GM08714 (cell line): Measurements from ENCODE around the gene PPP5C.
A peak's percentile ranks its signal among the peaks of the same experiment; 100 is the strongest.
"Not testable (repeated sequence)": the region's sequence is repeated elsewhere in the genome, so short reads cannot be mapped to it uniquely, and the experiment has no call there.

ENCODE experiments used
- H3K4me3 ChIP-seq: fragments of 200-500 bp; sonication (Bioruptor generic); 2 replicates; pipeline ENCODE4 v1.5.1; 2014; ENCODE audit warnings: mild to moderate bottlenecking, low read length, inconsistent platforms
- ZNF274 ChIP-seq: IDR thresholded peaks from 2 replicates; pipeline ENCODE4 v1.6.1; 2012; ENCODE audit warnings: mild to moderate bottlenecking, low read depth, low read length

PPP5C gene

DNA sequence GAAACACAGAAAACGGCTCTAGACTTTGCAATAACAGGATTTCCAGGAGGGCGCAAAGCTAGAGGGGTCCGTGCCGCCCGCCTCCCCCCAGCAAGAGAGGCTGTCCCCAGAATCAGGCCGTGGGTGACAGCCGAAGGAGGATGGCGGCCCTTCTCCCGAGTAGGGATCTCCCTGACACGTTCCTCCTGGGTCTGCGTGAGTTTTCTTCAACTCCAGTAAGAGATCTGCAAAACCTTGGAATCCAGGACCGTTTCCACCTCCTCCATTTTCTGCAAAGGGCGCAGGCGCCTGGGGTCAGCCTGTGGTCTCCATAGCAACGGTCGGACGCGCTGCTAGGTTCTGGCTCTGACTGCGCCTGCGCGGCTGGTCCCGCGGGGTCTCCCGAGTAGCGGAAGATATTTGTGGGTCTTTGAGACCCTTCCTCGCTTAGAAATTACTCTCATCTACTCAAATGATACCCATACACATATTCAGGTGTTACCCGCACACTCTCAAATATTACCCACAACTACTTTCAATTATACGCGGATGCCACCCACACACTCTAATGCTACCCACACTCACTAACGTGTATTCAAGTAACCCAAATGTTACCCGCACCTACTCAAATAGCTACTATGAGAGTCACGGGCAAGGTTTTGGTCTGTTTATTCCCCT is 79.7 kb downstream of the PPP5C start:
- H3K4me3 ChIP-seq: peak overlapping the region; percentile 54; the same call in 1 of the 2 replicates
- TF ChIP-seq ZNF274: no peak

- H3K4me3 ChIP-seq: no peak overlapping the region
- no peak for TF ChIP-seq ZNF274
Measured at GRCh38 chr19:46427518-46428045, 80.7 kb downstream of the PPP5C start.

GRCh38 chr19:46428239-46429135 is 81.6 kb downstream of the PPP5C start, which contains the start of gene PNMA8C:
PNMA8C (minus strand) TSS chr19:46428936; CDS start chr19:46428359, 577 bp downstream.
- no peak for TF ChIP-seq ZNF274
- no peak within 1 kb of the TSS; the same call in 1 of the 2 replicates for H3K4me3 ChIP-seq

DNA sequence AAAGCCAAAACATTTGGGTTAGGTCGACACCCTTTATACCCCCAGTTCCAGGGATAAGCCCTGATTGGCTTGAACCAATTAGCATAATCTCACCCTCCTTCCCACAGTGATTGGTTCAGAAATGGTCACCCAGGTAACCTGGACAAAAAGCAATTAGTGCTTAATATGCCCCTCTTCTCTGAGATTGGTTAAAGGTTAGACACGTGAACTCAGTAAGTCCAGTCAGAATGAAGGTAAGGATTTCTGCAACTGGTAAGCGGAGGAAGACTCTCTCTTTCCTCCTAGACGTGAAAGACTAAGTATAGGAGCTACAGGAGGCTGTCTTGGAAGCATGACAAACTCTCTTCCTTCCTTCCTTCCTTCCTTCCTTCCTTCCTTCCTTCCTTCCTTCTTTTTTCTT is 83.1 kb downstream of the PPP5C start:
- no peak for TF ChIP-seq ZNF274

DNA sequence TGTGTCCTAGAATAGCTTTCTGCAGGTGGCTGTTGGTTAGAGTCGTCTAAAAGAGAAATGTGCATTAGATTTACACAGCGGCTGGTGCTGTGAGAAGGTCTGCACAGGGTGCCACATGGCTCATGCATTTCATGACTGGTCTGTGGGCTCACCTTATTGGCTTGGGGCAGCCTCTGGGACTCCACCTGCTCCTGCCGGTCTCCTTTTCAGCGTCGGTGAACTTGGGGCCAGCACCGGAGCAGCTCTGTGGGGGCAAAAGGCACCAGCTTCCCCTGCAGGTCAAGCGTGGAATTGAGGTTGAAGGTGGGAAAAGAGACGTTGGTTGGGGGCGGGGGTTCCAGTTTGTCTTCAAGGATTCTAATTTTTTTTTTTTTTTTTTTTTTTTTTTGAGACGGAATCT is 84.9 kb downstream of the PPP5C start:
- no peak overlapping the region for H3K4me3 ChIP-seq
- TF ChIP-seq ZNF274: no peak

More for the DNA sequence above, 83.1 kb downstream of the PPP5C start:
- H3K4me3 ChIP-seq: no peak overlapping the region

DNA sequence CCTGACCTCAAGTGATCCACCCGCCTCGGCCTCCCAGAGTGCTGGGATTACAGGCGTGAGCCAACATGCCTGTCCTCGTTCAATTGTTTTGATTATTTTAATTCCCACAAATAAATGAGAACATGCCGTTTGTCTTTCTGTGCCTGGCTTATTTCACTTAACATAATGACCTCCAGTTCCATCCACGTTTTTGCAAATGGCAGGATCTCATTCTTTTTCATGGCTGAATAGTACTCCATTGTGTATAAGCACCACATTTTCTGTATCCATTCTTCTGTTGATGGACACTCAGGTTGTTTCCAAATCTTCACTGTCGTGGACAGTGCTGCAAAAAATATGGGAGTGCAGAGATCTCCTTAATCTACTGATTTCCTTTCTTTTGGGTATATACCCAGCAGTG is 86.6 kb downstream of the PPP5C start:
- H3K4me3 ChIP-seq: not testable (repeated sequence)

GRCh38 chr19:46435009-46435408 is 88.1 kb downstream of the PPP5C start:
- TF ChIP-seq ZNF274: no peak
- H3K4me3 ChIP-seq: no peak overlapping the region

DNA sequence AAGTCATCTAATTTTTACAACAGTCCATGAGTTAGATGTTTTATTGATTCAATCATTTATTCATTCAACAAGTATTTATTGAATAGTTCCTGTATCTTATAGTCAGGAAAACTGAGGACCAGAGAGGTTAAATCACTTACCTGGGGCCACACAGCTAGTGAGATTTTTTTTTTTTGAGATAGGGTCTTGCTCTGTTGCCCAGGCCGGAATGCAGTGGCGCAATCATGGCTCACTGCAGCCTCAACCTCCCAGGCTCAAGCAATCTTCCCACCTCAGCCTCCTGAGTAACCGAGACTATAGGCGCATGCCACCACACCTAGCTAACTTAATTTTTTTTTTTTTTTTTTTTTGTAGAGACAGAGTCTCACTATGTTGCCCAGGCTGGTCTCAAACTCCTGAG is 88.8 kb downstream of the PPP5C start:
- H3K4me3 ChIP-seq: not testable (repeated sequence)
